Measurements from ENCODE around the gene GSDME. TPM values are rescaled to one million over a fixed set of nuclear protein-coding genes. Genes with fewer than 3 reads are reported as not detected.

The GSDME gene
- total RNA-seq, 1 donor, result 43.3 TPM

DNA sequence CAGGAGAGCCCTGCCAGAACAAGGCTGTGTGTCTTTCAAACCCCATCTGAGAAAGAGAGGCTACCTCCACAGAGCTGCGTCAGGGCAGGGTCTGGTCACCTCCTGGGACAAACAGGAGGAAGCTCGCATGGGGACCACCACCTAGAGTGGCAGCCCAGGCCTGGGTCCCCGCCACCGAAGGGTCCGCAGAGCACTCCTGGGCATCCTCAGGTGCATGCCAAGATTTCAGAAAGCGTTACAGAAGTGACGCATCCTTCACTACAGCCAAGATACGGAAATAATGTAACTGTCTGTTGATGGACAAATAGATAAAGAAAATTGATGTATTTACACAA lies 42.6 kb downstream of the GSDME start:
- no peak for DNase-seq (ENCODE audit: low read depth)
- TF ChIP-seq, protein P1, sequence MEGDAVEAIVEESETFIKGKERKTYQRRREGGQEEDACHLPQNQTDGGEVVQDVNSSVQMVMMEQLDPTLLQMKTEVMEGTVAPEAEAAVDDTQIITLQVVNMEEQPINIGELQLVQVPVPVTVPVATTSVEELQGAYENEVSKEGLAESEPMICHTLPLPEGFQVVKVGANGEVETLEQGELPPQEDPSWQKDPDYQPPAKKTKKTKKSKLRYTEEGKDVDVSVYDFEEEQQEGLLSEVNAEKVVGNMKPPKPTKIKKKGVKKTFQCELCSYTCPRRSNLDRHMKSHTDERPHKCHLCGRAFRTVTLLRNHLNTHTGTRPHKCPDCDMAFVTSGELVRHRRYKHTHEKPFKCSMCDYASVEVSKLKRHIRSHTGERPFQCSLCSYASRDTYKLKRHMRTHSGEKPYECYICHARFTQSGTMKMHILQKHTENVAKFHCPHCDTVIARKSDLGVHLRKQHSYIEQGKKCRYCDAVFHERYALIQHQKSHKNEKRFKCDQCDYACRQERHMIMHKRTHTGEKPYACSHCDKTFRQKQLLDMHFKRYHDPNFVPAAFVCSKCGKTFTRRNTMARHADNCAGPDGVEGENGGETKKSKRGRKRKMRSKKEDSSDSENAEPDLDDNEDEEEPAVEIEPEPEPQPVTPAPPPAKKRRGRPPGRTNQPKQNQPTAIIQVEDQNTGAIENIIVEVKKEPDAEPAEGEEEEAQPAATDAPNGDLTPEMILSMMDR (IDR thresholded peaks at IDR 0.05; ENCODE audit: insufficient read depth, low read length), result no peak
- no peak overlapping the region for H3K4me3 ChIP-seq (ENCODE audit: low read depth, low read length)

- no peak for DNase-seq (ENCODE audit: low read depth)
- no peak overlapping the region for H3K4me3 ChIP-seq (ENCODE audit: low read depth, low read length)
- TF ChIP-seq, protein P1 (IDR thresholded peaks at IDR 0.05; ENCODE audit: insufficient read depth, low read length), result no peak
Observed at GRCh38 chr7:24713850-24714675, 43.2 kb downstream of the GSDME start.

DNA sequence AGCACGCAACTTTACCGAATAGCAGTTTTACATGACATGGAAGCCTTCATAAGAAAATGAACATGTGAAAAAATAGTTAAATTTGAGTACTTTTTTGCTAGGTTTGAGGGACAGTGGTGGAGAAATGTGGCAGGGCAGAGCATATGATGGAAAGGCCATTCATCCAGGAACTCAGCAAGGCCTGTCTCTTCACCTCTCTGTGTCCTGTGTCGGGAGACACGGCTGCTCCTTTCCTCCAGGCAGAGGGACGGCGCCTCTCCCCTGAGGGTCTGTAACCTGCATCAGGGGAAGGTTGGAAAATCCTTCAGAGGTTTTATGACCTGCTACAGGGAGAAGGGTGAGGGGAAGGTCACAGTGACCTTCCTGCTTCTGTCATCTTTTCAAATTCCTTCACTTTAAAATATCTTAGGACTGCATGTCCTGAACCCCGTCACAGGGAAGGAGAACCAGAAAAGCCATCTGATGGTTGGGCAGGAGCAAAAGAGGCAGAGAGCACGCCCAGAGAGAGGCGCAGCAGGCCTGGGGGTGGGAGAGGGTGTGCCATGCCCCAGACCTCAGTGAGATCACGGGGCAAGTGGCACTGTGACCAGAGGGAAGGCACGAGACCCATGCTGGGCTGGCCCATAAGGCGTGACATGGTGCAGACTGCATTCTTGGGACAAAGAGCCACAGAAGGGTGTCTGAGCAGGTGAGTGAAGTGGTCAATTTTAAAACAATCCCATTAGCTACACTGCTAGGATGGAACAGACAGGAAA lies 44.0 kb downstream of the GSDME start:
- TF ChIP-seq, protein P1 (IDR thresholded peaks at IDR 0.05; ENCODE audit: insufficient read depth, low read length), result no peak
- no peak for DNase-seq (ENCODE audit: low read depth)
- H3K4me3 ChIP-seq (ENCODE audit: low read depth, low read length), result no peak overlapping the region

- DNase-seq (ENCODE audit: low read depth), result no peak
Observed at GRCh38 chr7:24709585-24710360, 47.5 kb downstream of the GSDME start.

GRCh38 chr7:24709051-24709450 lies 48.2 kb downstream of the GSDME start:
- TF ChIP-seq, protein P1 (IDR thresholded peaks at IDR 0.05; ENCODE audit: insufficient read depth, low read length), result no peak

More at GRCh38 chr7:24709585-24710360, 47.5 kb downstream of the GSDME start:
- H3K4me3 ChIP-seq (ENCODE audit: low read depth, low read length), result no peak overlapping the region
- TF ChIP-seq, protein P1 (IDR thresholded peaks at IDR 0.05; ENCODE audit: insufficient read depth, low read length), result no peak

DNA sequence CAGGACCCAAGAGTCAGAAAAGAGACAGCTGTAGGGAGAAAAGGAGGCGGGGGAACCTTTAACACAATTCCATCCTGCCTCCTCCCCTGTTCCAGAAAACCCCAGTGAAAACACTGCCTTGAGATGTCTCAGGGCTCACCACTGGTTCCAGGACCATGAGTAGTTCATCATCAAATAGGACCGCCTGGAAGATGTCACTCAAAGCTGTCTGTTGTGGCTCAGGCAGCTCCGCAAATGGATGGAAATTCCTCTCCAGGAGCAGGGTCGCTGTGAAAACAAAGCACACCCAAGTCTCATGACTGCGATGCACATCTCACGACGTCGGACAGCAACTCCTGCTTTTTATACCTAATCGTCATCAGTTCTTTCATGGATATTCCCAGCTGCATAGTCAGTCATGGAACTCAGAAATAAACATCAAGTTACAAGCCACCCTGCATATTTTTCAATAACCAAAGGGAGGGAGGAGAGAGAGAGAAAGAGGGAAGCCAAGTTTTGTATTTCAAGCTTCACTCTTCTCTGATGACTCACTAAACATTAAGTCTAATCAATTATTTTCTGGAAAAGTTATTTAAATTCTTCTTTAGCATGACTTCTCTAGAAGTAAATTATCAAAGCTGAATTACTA lies 49.2 kb downstream of the GSDME start:
- H3K4me3 ChIP-seq (ENCODE audit: low read depth, low read length), result no peak overlapping the region
- TF ChIP-seq, protein P1 (IDR thresholded peaks at IDR 0.05; ENCODE audit: insufficient read depth, low read length), result no peak
- DNase-seq (ENCODE audit: low read depth), result peak; percentile 53

More at GRCh38 chr7:24709051-24709450, 48.2 kb downstream of the GSDME start:
- no peak overlapping the region for H3K4me3 ChIP-seq (ENCODE audit: low read depth, low read length)
- DNase-seq (ENCODE audit: low read depth), result no peak
